HG03280 (cell line): ENCODE results near the gene COG5.
"Not testable (repeated sequence)": the region's sequence is repeated elsewhere in the genome, so short reads cannot be mapped to it uniquely, and the experiment has no call there.

Experiments used
- ATAC-seq: cut with Tn5 transposase; IDR thresholded peaks from one replicate; pipeline ENCODE4 v1.9.1; 2021; ENCODE audit warnings: mild to moderate bottlenecking, moderate library complexity; ENCODE audit not compliant: unreplicated experiment

The COG5 gene

GRCh38 chr7:107167483-107168232, 396.1 kb downstream of the COG5 start:
- no peak for ATAC-seq

- no peak for ATAC-seq
These were observed 396.8 kb downstream of the COG5 start for GRCh38 chr7:107166736-107167426.

GRCh38 chr7:107165341-107165740, 398.4 kb downstream of the COG5 start:
- no peak for ATAC-seq

GRCh38 chr7:107164092-107164491, 399.6 kb downstream of the COG5 start:
- no peak for ATAC-seq

GRCh38 chr7:107162475-107162874, 401.2 kb downstream of the COG5 start:
- no peak for ATAC-seq

GRCh38 chr7:107161415-107161814, 402.3 kb downstream of the COG5 start:
- no peak for ATAC-seq

GRCh38 chr7:107160389-107160788, 403.3 kb downstream of the COG5 start:
- no peak for ATAC-seq

GRCh38 chr7:107158028-107158427, 405.7 kb downstream of the COG5 start:
- no peak for ATAC-seq

- no peak for ATAC-seq
These were observed 406.6 kb downstream of the COG5 start for GRCh38 chr7:107157091-107157490.

GRCh38 chr7:107155726-107156125, 408.0 kb downstream of the COG5 start:
- not testable (repeated sequence) for ATAC-seq

GRCh38 chr7:107154826-107155225, 408.9 kb downstream of the COG5 start:
- no peak for ATAC-seq

GRCh38 chr7:107152011-107152410, 411.7 kb downstream of the COG5 start:
- ATAC-seq, result no peak
